ENCODE results near the gene SLC2A13. TPM values are rescaled to one million over a fixed set of nuclear protein-coding genes. Genes with fewer than 3 reads are reported as not detected.

The SLC2A13 gene
- total RNA-seq, 1 donor from 2014 or later, result 15.8 TPM

- no peaks in the 10 kb centered on the region for H3K36me3 Mint-ChIP-seq (ENCODE audit: low read depth, unreplicated experiment)
- no peaks in the 10 kb centered on the region for H3K9me3 Mint-ChIP-seq (ENCODE audit: unreplicated experiment)
- TF ChIP-seq, protein P1, sequence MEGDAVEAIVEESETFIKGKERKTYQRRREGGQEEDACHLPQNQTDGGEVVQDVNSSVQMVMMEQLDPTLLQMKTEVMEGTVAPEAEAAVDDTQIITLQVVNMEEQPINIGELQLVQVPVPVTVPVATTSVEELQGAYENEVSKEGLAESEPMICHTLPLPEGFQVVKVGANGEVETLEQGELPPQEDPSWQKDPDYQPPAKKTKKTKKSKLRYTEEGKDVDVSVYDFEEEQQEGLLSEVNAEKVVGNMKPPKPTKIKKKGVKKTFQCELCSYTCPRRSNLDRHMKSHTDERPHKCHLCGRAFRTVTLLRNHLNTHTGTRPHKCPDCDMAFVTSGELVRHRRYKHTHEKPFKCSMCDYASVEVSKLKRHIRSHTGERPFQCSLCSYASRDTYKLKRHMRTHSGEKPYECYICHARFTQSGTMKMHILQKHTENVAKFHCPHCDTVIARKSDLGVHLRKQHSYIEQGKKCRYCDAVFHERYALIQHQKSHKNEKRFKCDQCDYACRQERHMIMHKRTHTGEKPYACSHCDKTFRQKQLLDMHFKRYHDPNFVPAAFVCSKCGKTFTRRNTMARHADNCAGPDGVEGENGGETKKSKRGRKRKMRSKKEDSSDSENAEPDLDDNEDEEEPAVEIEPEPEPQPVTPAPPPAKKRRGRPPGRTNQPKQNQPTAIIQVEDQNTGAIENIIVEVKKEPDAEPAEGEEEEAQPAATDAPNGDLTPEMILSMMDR (IDR thresholded peaks at IDR 0.05; ENCODE audit: unreplicated experiment), result no peak
- no peak for DNase-seq (ENCODE audit: low spot score)
- peaks cover 8% of the 10 kb centered on the region for H3K4me1 Mint-ChIP-seq (ENCODE audit: unreplicated experiment)
- H3K4me3 Mint-ChIP-seq (ENCODE audit: unreplicated experiment), result no peak overlapping the region
- no peaks in the 10 kb centered on the region for H3K27me3 Mint-ChIP-seq (ENCODE audit: unreplicated experiment)
- H3K27ac Mint-ChIP-seq (ENCODE audit: unreplicated experiment), result no peak overlapping the region
These were observed 149.2 kb downstream of the SLC2A13 start for GRCh38 chr12:39956725-39957124.

- TF ChIP-seq, protein P1 (IDR thresholded peaks at IDR 0.05; ENCODE audit: unreplicated experiment), result no peak
- Mint-ChIP-seq H3K36me3 (ENCODE audit: low read depth, unreplicated experiment) (peaks cover 11% of the 10 kb centered on the region), H3K27ac (ENCODE audit: unreplicated experiment) (no peak overlapping the region), H3K4me3 (ENCODE audit: unreplicated experiment) (no peak overlapping the region), H3K4me1 (ENCODE audit: unreplicated experiment) (no peaks in the 10 kb centered on the region), H3K9me3 (ENCODE audit: unreplicated experiment) (no peaks in the 10 kb centered on the region), H3K27me3 (ENCODE audit: unreplicated experiment) (peaks cover 2% of the 10 kb centered on the region)
- no peak for DNase-seq (ENCODE audit: low spot score)
These were observed 159.3 kb downstream of the SLC2A13 start for GRCh38 chr12:39946361-39947280.

DNA sequence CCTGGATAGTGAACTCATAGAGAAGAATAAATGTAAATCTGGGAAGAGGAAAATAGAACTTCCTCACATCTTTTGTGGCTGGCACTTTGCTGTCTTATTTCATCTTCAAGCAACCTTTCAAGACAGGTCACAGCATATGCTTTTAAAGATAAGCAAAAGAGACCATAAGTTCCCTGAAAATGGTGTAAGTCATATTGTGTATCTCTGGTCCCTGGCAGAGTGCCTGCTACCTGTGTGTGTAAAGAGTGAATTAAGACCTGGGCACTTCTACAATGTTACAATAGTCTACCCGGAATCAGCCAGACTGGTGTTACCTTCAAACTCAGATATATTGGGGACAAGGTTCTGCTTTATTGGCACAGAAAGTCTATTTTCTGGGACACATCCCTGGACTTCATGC, 168.8 kb downstream of the SLC2A13 start:
- Mint-ChIP-seq H3K27ac (ENCODE audit: unreplicated experiment) (no peak overlapping the region), H3K9me3 (ENCODE audit: unreplicated experiment) (no peaks in the 10 kb centered on the region), H3K4me3 (ENCODE audit: unreplicated experiment) (no peak overlapping the region), H3K27me3 (ENCODE audit: unreplicated experiment) (no peaks in the 10 kb centered on the region), H3K36me3 (ENCODE audit: low read depth, unreplicated experiment) (no peaks in the 10 kb centered on the region), H3K4me1 (ENCODE audit: unreplicated experiment) (no peaks in the 10 kb centered on the region)
- TF ChIP-seq, protein P1 (IDR thresholded peaks at IDR 0.05; ENCODE audit: unreplicated experiment), result no peak
- no peak for DNase-seq (ENCODE audit: low spot score)

DNA sequence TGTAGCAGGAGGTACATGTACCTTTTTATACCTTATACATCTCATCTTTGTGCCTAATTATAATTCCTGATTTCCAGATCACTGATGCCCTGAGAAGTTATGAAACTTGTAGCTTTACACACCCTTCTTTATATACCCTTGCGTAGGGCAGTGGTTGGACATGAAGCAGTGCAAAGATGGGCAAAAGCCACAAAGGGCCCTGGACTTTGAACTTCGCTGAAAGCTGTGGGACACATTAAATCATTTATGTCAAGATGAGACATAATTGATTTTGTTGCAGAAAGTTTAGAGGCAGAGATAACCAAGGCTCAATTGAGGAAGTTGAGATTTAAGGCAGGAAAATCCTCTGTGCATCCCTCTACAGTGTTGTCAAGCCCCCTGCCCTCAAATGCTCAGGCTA, 170.0 kb downstream of the SLC2A13 start:
- no peaks in the 10 kb centered on the region for H3K9me3 Mint-ChIP-seq (ENCODE audit: unreplicated experiment)
- no peaks in the 10 kb centered on the region for H3K27me3 Mint-ChIP-seq (ENCODE audit: unreplicated experiment)
- TF ChIP-seq, protein P1 (IDR thresholded peaks at IDR 0.05; ENCODE audit: unreplicated experiment), result no peak
- H3K36me3 Mint-ChIP-seq (ENCODE audit: low read depth, unreplicated experiment), result no peaks in the 10 kb centered on the region
- H3K27ac Mint-ChIP-seq (ENCODE audit: unreplicated experiment), result no peak overlapping the region
- H3K4me3 Mint-ChIP-seq (ENCODE audit: unreplicated experiment), result no peak overlapping the region
- H3K4me1 Mint-ChIP-seq (ENCODE audit: unreplicated experiment), result no peaks in the 10 kb centered on the region
- DNase-seq (ENCODE audit: low spot score), result no peak

GRCh38 chr12:39935275-39935674, 170.6 kb downstream of the SLC2A13 start:
- TF ChIP-seq, protein P1 (IDR thresholded peaks at IDR 0.05; ENCODE audit: unreplicated experiment), result no peak
- Mint-ChIP-seq H3K27ac (ENCODE audit: unreplicated experiment) (no peak overlapping the region), H3K36me3 (ENCODE audit: low read depth, unreplicated experiment) (no peaks in the 10 kb centered on the region), H3K27me3 (ENCODE audit: unreplicated experiment) (no peaks in the 10 kb centered on the region), H3K4me3 (ENCODE audit: unreplicated experiment) (no peak overlapping the region), H3K9me3 (ENCODE audit: unreplicated experiment) (no peaks in the 10 kb centered on the region), H3K4me1 (ENCODE audit: unreplicated experiment) (no peaks in the 10 kb centered on the region)
- no peak for DNase-seq (ENCODE audit: low spot score)

All from endothelial cell (in vitro differentiated cells).